HG03439 (cell line): Measurements from ENCODE around the gene RXRA.

Experiments used
- ATAC-seq: cut with Tn5 transposase; IDR thresholded peaks from one replicate; pipeline ENCODE4 v1.9.1; 2021; ENCODE audit warnings: mild to moderate bottlenecking, moderate library complexity; ENCODE audit not compliant: unreplicated experiment

Gene RXRA

GRCh38 chr9:134460896-134461295 lies 134.6 kb downstream of the RXRA start:
- ATAC-seq, result no peak

- ATAC-seq, result no peak
Observed at GRCh38 chr9:134461426-134461982, 135.2 kb downstream of the RXRA start.

- ATAC-seq, result no peak
Observed at GRCh38 chr9:134462318-134462717, 136.1 kb downstream of the RXRA start.

DNA sequence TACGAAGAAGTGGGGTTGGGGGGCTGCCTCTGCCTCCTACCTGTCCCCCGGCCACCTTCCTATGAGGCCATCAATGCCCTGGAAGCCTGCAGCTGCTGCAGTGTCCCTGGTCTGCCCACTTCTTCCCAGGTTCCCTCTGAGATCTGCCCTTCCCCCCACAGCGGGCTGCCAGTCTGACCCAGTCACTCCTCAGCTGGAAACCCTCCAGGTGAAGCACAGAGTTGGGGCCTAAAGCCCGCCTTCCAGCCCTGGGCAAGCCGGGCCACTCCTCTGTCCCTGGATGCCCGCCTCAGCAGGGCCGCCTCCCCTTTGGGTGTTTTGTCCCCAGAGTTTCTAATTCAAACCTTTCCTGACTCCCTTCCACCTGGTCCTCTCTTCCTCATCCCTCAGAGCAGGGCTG lies 137.0 kb downstream of the RXRA start:
- no peak for ATAC-seq

DNA sequence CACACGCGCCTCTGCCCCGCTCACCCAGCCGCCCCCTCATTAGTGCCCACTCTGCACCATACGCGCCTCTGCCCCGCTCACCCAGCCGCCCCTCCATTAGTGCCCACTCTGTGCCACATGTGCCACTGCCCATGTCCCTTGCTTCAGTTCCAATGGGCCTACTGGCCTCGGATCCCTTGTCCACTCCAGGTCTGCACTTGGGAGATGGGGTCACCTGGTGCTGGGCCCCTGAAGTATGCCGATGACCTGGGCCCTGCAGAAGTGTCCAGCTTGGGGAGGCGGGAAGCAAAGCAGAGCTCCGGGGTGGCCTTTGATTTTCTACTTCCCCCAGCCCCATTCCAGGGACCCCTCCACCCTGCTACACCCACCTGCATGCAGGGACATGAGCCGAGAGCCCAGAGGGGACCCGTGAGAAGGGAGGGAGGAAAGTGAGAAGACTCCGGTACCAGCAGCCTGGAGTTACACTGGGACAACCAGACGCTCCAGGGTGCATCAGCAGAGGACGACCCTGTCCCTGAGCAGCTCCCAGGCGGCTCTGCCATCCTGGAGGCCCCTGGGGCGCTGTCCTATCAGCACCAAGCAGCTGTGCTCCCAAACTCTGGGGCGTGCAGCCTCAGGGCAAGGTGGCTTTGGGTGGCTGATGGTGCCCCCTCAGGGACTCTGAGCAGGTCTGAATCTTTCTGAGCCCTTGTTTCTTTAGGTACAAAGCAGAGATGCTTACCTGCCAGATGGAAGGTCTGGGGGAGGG lies 140.8 kb downstream of the RXRA start:
- ATAC-seq, result no peak

DNA sequence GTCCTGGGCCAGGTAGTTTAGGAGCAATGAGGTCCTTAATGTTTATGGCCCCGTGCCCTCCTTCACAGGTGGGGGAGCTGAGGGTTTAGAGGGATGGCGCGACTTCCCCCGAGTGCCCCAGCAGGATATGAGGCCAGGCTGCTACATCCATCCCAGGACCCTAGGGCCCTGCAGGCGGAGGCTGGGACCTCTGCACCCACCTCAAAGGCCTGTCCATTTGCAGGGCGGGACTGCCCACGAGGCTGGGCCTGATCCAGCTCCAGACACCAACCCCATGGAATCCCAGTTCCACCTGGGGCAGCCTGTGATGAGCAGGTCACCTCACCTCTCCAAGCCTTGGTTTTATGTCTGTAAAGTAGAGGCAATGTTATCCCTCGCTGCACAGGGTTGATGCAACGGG lies 142.1 kb downstream of the RXRA start:
- no peak for ATAC-seq

- ATAC-seq, result no peak
Observed at GRCh38 chr9:134469041-134469875, 143.0 kb downstream of the RXRA start.

DNA sequence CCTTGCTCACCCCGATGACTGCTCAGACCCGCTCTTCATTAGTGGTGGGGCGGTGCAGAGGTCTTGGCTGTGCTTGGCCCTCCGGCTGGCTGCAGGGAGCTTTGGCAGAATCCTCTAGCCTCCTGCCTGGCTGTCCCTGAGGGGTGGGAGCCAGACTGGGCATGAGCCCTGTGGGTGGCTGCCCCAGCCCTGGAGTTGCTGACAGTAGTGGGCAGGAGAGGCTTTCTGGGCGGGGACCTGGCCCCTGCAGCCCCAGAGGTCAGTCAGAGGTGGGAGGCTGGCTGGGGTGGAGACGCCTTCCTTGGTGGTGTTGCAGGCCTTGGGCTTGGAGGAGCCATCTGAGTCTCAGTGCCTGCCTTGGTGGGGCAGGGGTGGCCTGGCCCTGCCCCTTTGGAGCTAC lies 146.0 kb downstream of the RXRA start:
- no peak for ATAC-seq

- no peak for ATAC-seq
Observed at GRCh38 chr9:134473141-134474054, 147.1 kb downstream of the RXRA start.

- ATAC-seq, result no peak
Observed at GRCh38 chr9:134474055-134474370, 147.8 kb downstream of the RXRA start.

GRCh38 chr9:134475011-134475790 lies 148.9 kb downstream of the RXRA start:
- ATAC-seq, result no peak

- ATAC-seq, result no peak
Observed at GRCh38 chr9:134476272-134476941, 150.2 kb downstream of the RXRA start.

- ATAC-seq, result no peak
Observed at GRCh38 chr9:134476942-134477335, 150.7 kb downstream of the RXRA start.

DNA sequence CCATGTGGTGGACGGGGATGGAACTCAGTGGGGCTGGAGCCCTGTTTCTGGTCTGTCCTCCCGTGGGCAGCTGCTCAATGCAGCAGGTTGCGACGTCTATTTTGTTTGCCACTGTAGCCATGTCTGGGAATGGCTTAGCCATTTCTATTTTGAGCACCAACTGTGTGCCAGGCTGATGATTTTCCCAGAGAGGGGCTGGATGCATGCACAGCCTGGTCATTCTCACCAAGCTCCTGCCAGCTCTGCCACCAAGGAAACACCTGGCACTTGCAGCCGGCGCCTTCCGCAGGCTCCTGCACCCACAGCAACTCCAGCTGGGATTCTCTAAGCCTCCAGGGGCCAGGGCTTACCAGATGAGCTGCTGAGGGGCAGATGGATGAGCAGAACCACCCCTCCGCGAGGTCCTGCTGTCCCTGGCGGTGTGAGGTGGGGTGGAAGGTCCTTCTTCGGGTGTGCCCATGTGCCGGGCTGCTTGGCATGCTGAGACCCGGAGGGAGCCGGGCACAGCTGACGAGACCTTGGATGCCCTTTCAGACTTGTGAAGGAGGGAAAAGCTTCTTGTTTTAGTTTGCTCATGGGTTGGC lies 151.2 kb downstream of the RXRA start:
- ATAC-seq, result no peak

GRCh38 chr9:134477927-134478326 lies 151.7 kb downstream of the RXRA start:
- ATAC-seq, result no peak

GRCh38 chr9:134481762-134482161 lies 155.5 kb downstream of the RXRA start:
- no peak for ATAC-seq

- no peak for ATAC-seq
Observed at GRCh38 chr9:134482226-134482625, 156.0 kb downstream of the RXRA start.

GRCh38 chr9:134483361-134484184 lies 157.3 kb downstream of the RXRA start:
- no peak for ATAC-seq

- ATAC-seq, result no peak
Observed at GRCh38 chr9:134484479-134484878, 158.2 kb downstream of the RXRA start.
